Osteoblast (primary cell): ENCODE data around the gene AKAP13. TPM values are rescaled to one million over a fixed set of nuclear protein-coding genes. Genes with fewer than 3 reads are reported as not detected.

Experiments used
- DNase-seq: peaks from one replicate; pipeline ENCODE4 v3.0.0; 2011; ENCODE audit warnings: low spot score, mixed read lengths; ENCODE audit not compliant: insufficient read length; ENCODE audit errors: missing footprints
- H2AFZ ChIP-seq: 2 replicates; pipeline ENCODE4 v1.6.0; 2011; ENCODE audit warnings: mild to moderate bottlenecking, low read length
- H3K27ac ChIP-seq: 2 replicates; pipeline ENCODE4 v1.5.1; 2011; ENCODE audit warnings: mild to moderate bottlenecking, low read depth, low read length, moderate library complexity
- H3K27me3 ChIP-seq: 2 replicates; pipeline ENCODE4 v1.6.0; 2012; ENCODE audit warnings: mild to moderate bottlenecking, control low read depth, inconsistent platforms, low read length, moderate library complexity; ENCODE audit not compliant: insufficient read depth
- H3K36me3 ChIP-seq: 2 replicates; pipeline ENCODE4 v1.5.1; 2011; ENCODE audit warnings: mild to moderate bottlenecking, low read length, control low read depth, moderate library complexity; ENCODE audit not compliant: insufficient read depth
- H3K4me1 ChIP-seq: 2 replicates; pipeline ENCODE4 v1.5.1; 2011; ENCODE audit warnings: mild to moderate bottlenecking, low read length, control low read depth, moderate library complexity; ENCODE audit not compliant: insufficient read depth
- H3K4me2 ChIP-seq: 2 replicates; pipeline ENCODE4 v1.6.0; 2011; ENCODE audit warnings: mild to moderate bottlenecking, low read length; ENCODE audit not compliant: insufficient read depth
- H3K4me3 ChIP-seq: fragments of 200-600 bp; sonication (generic); 3 replicates; pipeline ENCODE4 v1.5.1; 2012; ENCODE audit warnings: mild to moderate bottlenecking, low read length, inconsistent platforms; ENCODE audit not compliant: insufficient read depth
- H3K79me2 ChIP-seq: 2 replicates; pipeline ENCODE4 v1.6.0; 2012; ENCODE audit warnings: mild to moderate bottlenecking, low read length, control low read depth, inconsistent platforms; ENCODE audit not compliant: insufficient read depth
- H3K9me3 ChIP-seq: 2 replicates; pipeline ENCODE4 v1.5.1; 2011; ENCODE audit warnings: low read depth, low read length, control low read depth
- H4K20me1 ChIP-seq: 2 replicates; pipeline ENCODE4 v1.6.0; 2012; ENCODE audit warnings: mild to moderate bottlenecking, low read length, control low read depth; ENCODE audit not compliant: insufficient read depth
- total RNA-seq: library from RNA; depleted of rRNA; stranded (reverse); fragments of >200 nt; gene quantifications from 2 replicates; pipeline ENCODE4 v1.2.3, GENCODE V29; 2012
- TF ChIP-seq, protein P1 (sequence below): IDR thresholded peaks from 2 replicates; pipeline ENCODE4 v1.5.1; 2011; ENCODE audit warnings: mild to moderate bottlenecking, low read depth, low read length, moderate library complexity; ENCODE audit errors: extremely low read depth

AKAP13 gene
- total RNA-seq, 1 donor: 77.1 TPM

- no peaks in the 10 kb centered on the region for H3K36me3 ChIP-seq
- no peaks in the 10 kb centered on the region for H3K9me3 ChIP-seq
- peaks cover 12% of the 10 kb centered on the region for H3K79me2 ChIP-seq
- DNase-seq: no peak
- no peak overlapping the region for H3K4me3 ChIP-seq
- no peaks in the 10 kb centered on the region for H3K27me3 ChIP-seq
- no peaks in the 10 kb centered on the region for H3K4me1 ChIP-seq
- no peak overlapping the region for H3K27ac ChIP-seq
- peaks cover 12% of the 10 kb centered on the region for H4K20me1 ChIP-seq
- no peak overlapping the region for H3K4me2 ChIP-seq
- TF ChIP-seq, protein P1, sequence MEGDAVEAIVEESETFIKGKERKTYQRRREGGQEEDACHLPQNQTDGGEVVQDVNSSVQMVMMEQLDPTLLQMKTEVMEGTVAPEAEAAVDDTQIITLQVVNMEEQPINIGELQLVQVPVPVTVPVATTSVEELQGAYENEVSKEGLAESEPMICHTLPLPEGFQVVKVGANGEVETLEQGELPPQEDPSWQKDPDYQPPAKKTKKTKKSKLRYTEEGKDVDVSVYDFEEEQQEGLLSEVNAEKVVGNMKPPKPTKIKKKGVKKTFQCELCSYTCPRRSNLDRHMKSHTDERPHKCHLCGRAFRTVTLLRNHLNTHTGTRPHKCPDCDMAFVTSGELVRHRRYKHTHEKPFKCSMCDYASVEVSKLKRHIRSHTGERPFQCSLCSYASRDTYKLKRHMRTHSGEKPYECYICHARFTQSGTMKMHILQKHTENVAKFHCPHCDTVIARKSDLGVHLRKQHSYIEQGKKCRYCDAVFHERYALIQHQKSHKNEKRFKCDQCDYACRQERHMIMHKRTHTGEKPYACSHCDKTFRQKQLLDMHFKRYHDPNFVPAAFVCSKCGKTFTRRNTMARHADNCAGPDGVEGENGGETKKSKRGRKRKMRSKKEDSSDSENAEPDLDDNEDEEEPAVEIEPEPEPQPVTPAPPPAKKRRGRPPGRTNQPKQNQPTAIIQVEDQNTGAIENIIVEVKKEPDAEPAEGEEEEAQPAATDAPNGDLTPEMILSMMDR: no peak
- H2AFZ ChIP-seq: no peak overlapping the region
These were observed 165.3 kb downstream of the AKAP13 start for GRCh38 chr15:85545752-85546151.

- H4K20me1 ChIP-seq: peaks cover 1% of the 10 kb centered on the region
- no peak overlapping the region for H3K4me3 ChIP-seq
- no peak overlapping the region for H3K27ac ChIP-seq
- H3K79me2 ChIP-seq: peaks cover 4% of the 10 kb centered on the region
- H2AFZ ChIP-seq: no peak overlapping the region
- H3K9me3 ChIP-seq: no peaks in the 10 kb centered on the region
- no peak overlapping the region for H3K4me2 ChIP-seq
- H3K27me3 ChIP-seq: no peaks in the 10 kb centered on the region
- no peaks in the 10 kb centered on the region for H3K36me3 ChIP-seq
- H3K4me1 ChIP-seq: no peaks in the 10 kb centered on the region
- TF ChIP-seq, protein P1: no peak
- DNase-seq: no peak
These were observed 167.0 kb downstream of the AKAP13 start for GRCh38 chr15:85547386-85547785.

DNA sequence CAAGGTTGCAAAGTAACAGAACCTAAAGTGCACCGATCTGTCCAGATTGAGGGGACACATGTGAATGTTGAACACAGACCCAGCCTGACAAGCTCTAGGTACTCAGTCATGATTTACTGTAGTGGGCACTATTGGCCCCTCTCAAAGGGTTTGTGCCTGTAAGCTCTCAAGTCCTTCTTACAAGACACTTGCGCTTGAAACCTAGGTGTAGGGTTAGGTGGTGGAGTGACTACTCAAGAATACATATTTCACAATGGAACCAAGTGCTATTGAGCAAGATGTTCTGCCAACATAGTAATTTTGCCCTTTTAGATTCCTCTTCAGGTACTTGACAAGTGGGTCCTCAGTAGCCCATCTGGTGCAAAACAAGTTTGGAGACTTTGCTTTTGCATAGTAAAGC is 169.9 kb downstream of the AKAP13 start:
- Histone ChIP-seq H4K20me1 (no peaks in the 10 kb centered on the region), H3K27ac (no peak overlapping the region), H3K27me3 (no peaks in the 10 kb centered on the region), H3K9me3 (no peaks in the 10 kb centered on the region), H3K79me2 (no peaks in the 10 kb centered on the region), H3K4me2 (no peak overlapping the region), H3K36me3 (no peaks in the 10 kb centered on the region), H2AFZ (no peak overlapping the region), H3K4me3 (no peak overlapping the region), H3K4me1 (no peaks in the 10 kb centered on the region)
- TF ChIP-seq, protein P1: no peak
- no peak for DNase-seq

DNA sequence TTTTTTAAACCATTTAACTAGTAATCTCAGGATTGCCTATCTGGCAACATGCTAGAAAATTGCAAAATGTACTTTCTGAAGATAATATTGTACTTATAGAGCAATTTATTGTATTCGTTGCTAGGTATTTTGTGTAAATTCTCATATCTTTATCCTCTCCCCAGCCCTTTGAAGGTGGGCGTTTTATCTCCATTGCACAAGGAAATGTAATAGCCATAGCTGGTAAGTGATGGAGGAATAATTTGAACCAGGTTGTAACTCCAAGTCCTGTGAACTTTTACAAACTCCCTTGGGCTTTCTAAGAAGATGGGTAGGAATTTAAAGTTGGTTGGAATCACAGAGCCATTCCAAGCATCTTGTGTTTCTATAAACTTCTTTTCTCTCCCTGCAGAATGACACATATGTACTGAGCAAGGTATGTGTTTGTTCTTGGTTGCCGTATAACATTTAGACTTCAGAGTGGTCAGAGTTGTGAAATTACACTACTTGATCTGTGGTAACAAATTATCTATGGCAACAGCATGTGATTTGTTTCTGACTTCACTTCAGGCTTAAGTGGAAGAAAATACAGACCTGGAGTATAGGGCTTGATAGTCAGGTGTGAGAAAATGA is 170.9 kb downstream of the AKAP13 start:
- H3K9me3 ChIP-seq: no peaks in the 10 kb centered on the region
- DNase-seq: no peak

More for the DNA sequence above, 170.9 kb downstream of the AKAP13 start:
- TF ChIP-seq, protein P1: no peak
- Histone ChIP-seq H2AFZ (no peak overlapping the region), H3K4me2 (no peak overlapping the region), H3K4me1 (no peaks in the 10 kb centered on the region), H3K27me3 (no peaks in the 10 kb centered on the region), H3K79me2 (no peaks in the 10 kb centered on the region), H3K36me3 (no peaks in the 10 kb centered on the region), H3K27ac (no peak overlapping the region), H4K20me1 (no peaks in the 10 kb centered on the region), H3K4me3 (no peak overlapping the region)
